NCI-H128 (cell line): Measurements from ENCODE around the gene DNAJB6.

Source experiments
- DNase-seq: peaks from one replicate; lab custom pipeline; 2025; ENCODE audit not compliant: unreplicated experiment; lab: John Stamatoyannopoulos, UW

Gene DNAJB6

GRCh38 chr7:157425137-157425731, 88.4 kb downstream of the DNAJB6 start:
- DNase-seq: no peak

- DNase-seq: no peak
Observed at GRCh38 chr7:157425761-157426160, 89.0 kb downstream of the DNAJB6 start.

- DNase-seq: no peak
Observed at GRCh38 chr7:157426463-157427301, 89.9 kb downstream of the DNAJB6 start.

- DNase-seq: no peak
Observed at GRCh38 chr7:157427811-157428553, 91.2 kb downstream of the DNAJB6 start.

- DNase-seq: no peak
Observed at GRCh38 chr7:157428554-157428945, 91.7 kb downstream of the DNAJB6 start.

- DNase-seq: no peak
Observed at GRCh38 chr7:157429001-157429679, 92.3 kb downstream of the DNAJB6 start.

GRCh38 chr7:157429680-157430224, 92.9 kb downstream of the DNAJB6 start:
- no peak for DNase-seq

- no peak for DNase-seq
Observed at GRCh38 chr7:157430721-157431120, 93.9 kb downstream of the DNAJB6 start.

GRCh38 chr7:157431173-157431950, 94.6 kb downstream of the DNAJB6 start:
- DNase-seq: no peak

- DNase-seq: no peak
Observed at GRCh38 chr7:157431951-157432540, 95.2 kb downstream of the DNAJB6 start.

- DNase-seq: peak; percentile 22
Observed at GRCh38 chr7:157432541-157432956, 95.7 kb downstream of the DNAJB6 start.

GRCh38 chr7:157432957-157433576, 96.3 kb downstream of the DNAJB6 start:
- peak; percentile 22 for DNase-seq

- no peak for DNase-seq
Observed at GRCh38 chr7:157433628-157434027, 96.8 kb downstream of the DNAJB6 start.

- DNase-seq: no peak
Observed at GRCh38 chr7:157434231-157434630, 97.4 kb downstream of the DNAJB6 start.

- no peak for DNase-seq
Observed at GRCh38 chr7:157434701-157435100, 97.9 kb downstream of the DNAJB6 start.

- DNase-seq: no peak
Observed at GRCh38 chr7:157436076-157436475, 99.3 kb downstream of the DNAJB6 start.

- no peak for DNase-seq
Observed at GRCh38 chr7:157436763-157437480, 100.1 kb downstream of the DNAJB6 start.

GRCh38 chr7:157437519-157438061, 100.8 kb downstream of the DNAJB6 start:
- DNase-seq: no peak
